Effector CD4-positive, alpha-beta T cell (primary cell): ENCODE results near the gene COL13A1.

Experiments
- DNase-seq: peaks from one replicate; pipeline ENCODE4 v3.0.0-alpha.2; 2020

COL13A1 gene

DNA sequence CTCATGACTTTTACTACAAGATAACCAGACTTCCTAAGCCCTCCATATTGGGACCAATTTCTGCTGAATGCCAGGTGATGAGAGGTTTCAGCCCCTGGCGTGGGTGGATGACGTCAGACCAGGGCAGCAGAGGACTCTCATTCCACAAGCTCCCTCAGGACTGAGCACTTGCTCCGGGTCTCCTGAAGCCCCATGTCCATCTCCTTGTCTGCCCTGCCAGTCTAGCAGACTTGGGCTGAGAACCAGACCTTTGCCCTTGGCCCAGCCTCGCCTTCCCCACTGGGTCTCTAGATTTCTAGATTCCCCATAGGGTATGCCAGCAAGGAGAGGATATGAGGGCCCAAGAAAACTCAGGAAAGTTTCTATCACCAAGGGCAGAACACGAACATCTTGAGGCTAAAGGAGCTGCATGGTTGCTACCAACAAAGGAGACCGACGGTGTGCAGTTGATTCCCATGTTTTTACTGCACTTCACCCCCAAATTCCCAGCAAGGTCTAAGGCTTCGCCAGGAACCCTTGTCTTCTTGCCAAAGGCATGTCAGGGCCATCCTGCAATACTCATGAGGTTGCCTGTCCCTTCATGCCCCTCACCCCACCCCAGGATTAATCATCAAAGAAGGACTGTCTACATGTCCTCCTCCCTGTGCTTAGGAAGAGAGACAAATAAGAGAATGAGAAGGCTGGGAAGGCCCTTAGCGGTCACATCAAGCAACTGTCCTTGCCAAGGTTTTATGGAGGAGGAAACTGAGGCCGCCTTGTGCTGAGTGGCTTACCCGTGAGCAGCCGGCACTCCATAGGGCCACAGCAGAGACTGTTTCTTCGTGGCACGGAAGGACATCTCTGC is 154.4 kb downstream of the COL13A1 start:
- DNase-seq = no peak

DNA sequence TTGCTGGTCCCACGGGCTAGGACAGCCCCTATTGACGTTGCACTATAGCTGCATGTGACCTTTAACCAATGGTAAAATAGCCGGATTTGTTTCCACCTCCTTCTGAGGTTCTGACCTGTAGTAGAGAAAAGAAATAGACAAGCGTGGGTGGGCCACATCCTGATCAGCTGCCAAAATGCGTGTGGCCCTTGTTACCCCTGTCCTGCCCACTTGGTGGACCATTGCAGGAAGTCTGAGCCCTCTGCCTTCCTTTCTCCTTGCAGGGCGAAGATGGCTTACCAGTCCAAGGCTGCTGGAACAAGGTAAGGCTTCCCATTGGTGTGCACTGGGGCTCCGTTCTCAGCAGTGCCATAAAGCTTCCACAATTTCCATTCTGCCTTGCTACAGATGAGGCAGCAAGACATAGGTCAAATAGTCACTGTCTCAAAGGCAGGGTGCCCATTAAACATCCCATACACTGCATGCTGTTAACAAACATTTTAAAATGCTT is 155.1 kb downstream of the COL13A1 start:
- no peak for DNase-seq

DNA sequence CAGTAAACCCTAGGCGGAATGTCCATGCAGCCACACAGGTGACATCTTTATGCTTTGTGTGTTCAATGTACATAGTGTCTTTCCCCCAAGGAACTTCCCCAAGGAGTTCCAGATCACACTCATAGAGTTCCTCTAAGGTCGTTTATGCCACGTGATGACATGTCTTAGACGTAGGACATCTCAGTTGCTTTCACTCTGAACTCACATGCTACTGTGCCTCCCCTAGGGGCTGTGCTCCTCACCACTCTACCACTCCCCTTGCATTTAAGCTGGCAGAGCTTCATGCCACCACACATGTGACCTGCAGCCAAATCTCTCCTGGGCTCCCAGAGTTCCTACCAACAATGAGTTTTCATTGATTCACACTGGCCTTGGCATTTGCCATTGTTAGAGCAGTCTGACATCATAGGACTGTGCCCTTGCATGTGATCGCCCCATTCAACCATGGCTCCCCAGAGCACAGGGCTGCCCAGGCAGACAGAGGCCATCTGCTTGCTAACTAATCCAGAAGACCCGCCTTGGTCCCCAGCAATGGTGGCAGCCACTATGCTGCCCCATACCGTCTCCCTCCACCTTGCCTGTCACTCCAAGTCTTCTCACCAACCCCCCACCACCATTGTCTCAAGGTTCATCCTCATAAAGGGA is 155.7 kb downstream of the COL13A1 start:
- DNase-seq = no peak

DNA sequence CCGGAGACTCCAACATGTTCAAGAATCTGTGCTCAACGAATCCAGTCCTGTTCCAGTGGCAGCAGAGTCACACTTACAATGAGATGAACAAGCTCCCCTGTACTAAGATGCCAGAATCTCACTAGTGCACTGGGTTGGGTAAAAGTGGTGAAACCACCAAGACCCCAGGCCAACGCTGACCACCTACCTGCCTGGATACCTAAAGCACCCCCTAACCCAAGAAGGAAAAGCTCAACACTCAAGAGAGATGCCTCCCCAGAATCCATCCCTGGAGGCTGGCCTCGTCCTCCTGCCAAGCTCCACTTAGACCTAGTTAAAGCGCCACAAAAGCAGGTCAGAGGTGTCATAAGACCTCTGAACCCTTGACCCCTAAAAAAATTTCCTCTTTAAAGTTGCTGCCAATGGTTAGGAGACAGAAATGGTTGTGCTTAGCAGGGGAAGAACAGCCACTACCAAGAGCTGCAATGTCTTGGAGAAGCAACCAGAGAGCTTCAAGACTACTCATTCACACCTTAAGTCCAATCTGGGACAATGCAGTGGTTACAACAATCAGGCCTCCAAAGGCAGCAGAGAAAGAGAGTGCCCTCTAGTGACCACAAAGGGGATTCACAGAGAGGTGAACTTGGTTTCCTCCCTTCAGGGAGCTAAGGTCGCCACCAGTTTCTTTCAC is 156.3 kb downstream of the COL13A1 start:
- DNase-seq = no peak

DNA sequence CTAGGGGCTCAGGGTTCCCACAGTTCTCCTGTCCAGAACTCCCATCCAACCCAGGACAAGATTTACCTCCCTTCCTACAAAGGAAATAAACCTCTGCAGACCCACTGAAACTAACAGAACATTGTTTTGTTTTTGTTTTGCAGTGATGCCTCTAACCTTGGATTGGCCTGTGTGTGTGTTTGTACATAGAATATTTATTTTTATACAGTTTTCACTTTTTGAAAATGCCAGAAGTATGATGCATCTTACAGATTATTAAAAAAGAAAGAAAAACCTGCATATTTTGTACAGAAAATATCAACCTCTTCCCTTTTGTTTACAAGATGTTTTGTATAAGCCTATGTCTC is 156.8 kb downstream of the COL13A1 start:
- DNase-seq = no peak

DNA sequence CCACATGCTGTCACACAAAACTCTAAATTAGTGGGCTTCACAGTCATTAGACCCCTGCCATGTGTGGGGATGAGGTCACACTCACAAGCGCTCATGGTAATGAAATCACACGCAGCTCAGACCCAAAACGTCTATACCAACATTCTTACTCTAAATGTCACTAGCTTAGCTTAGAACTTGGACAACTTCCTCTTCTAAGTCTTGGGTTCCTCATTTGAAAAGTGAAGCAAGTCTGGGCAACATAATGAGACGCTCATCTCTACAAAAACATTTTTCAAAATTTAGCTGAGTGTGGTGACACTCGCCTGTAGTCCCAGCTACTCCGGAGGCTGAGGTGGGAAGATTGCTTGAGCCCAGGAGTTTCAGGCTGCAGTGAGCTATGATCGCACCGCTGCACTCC is 158.2 kb downstream of the COL13A1 start:
- no peak for DNase-seq

DNA sequence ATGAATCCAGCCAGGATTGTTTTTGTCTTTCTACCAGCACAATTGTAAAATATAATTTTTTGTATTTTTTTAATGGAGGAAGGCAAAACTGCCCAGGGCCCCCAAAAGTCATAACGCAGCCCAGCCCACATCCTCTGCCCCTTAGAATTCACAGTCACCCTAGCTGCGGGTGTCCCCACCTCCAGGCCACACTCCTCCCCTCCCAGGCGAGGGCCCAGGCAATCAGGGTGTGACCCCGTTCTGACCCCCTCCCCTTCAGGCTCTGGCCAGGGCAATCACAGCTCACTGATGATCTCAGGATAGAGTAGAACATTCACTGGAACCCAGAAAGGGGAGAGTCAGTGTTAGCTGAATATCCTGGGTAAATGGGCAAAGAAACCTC is 158.9 kb downstream of the COL13A1 start:
- DNase-seq = no peak

DNA sequence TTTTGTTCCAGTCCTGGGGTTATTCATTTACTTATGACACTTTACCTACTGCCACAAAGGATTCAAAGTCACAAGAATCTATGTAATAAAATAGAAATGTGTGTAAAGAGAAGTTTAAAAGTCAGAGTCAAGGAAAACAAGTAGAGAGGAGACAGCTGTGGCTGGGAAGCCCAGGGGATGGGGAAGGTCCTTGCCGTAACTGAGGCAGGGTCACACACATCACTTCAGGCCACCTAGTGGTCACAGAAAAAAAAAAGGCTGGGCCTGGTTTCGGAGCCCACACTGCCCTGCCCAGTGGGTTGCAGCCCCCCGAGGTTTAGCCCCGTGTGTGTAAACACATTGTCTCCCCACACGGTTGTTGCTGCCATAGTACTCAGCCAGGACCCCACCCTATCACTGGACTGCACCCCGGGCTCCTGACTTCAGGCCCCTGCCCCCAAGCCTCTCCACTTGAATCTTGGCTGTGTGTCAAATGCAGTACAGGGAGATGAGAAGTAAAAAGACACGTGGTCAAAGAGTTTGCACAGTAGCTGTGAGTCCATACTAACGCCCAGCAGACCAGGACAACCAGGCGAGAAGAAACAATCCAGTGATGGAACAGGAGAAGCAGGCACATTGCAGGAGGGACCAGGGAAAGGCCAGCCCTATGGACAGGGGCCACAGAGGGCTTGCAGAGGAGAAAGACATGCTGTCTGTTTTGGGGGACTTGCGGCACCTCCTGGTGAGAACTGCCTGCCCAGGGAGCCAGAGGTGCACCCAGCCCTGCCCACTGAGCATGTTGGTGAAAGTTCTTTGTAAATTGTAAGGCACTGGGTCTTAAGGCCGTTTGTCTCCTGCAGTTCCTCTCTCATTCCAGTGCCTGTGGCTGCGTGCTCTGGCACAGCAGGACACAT is 159.5 kb downstream of the COL13A1 start:
- no peak for DNase-seq

DNA sequence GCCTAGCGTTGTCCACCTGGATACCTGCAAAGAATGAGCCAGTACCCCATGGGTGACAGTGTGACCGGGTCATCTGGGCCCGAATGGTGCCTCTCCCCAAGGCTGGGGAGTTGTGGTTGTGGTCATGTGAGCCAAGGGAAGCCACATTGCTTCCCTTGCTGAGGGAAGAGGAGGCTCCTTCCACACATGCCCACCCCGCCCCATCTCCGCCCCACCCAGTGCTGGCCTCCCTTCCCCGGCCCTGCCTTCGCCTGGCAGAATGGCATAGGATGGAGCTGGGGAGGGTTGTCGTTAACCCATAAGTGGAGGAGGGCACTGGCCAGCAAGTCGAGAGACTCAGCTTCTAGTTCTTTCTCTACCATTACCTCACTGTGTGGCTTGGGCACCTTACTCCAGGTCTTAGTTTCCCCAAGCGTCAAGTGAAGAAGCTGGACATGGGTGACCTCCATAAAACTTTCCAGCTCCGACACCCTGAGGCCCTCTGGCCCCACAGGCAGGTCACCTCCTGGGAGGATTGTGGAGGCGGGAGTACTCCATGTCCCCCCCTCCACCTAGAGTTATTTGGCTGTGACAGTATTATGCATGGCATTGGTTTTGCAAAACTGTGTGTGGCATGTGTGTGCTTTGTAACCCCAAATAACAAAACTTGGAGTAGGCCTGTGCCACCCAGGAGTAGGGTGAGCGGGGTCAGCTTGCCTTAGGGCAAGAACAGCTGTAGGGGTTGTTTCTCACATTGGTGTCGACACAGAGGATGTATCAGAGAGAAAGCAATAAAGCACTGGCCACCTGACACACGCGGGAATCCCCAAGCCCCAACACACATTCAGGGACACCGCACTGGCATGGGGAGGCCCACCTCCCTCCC is 160.4 kb downstream of the COL13A1 start:
- DNase-seq = no peak

DNA sequence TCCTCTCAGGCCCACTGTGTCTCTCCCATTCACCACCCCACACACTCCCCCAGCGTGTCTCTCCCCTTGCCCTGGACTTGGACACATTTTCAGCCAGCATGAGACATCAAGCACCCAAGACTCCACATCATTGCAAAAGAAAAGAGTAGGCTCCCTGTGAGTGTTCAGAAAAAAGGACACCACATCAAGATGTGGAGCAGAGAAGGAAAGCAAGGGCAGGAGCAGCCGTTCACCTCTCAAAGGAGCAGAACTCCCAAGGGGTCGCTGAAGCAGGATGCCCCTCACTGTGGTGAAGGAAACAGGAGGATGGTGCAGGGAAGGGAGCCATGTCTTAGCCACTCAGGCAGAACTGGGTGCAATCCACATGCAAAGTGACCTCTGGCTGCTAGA is 161.0 kb downstream of the COL13A1 start:
- DNase-seq = no peak

DNA sequence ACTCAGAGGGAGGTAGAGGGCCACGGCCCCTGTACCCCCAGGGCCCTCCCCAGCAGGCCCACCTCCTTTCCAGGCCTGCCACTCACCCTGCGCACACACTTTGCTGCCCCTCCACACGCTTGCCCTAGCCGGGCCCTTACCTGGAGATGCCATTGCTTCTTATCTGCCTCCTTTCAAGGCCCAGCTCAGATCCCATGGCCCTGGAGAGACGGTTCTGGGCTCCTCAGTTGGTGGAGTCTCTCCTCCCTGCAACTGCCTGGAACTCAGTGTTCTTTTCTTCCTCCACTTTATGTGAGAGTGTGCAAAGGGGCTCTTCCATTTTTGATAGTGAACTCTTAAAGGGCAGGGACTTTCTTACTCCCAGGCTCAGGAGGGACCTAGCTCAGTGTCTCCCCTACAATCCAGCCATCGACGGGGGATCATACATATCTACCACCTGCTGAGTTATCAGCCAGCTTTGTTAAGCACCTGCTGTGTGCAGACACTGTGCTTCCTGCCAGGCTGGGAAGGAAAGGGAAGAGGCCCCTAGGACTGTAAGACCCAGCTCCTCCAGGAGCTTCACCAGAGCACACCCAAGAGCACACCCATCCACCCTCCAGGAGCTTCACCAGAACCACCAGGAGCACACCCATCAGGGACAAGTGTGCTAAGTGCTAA is 161.6 kb downstream of the COL13A1 start:
- DNase-seq = no peak

DNA sequence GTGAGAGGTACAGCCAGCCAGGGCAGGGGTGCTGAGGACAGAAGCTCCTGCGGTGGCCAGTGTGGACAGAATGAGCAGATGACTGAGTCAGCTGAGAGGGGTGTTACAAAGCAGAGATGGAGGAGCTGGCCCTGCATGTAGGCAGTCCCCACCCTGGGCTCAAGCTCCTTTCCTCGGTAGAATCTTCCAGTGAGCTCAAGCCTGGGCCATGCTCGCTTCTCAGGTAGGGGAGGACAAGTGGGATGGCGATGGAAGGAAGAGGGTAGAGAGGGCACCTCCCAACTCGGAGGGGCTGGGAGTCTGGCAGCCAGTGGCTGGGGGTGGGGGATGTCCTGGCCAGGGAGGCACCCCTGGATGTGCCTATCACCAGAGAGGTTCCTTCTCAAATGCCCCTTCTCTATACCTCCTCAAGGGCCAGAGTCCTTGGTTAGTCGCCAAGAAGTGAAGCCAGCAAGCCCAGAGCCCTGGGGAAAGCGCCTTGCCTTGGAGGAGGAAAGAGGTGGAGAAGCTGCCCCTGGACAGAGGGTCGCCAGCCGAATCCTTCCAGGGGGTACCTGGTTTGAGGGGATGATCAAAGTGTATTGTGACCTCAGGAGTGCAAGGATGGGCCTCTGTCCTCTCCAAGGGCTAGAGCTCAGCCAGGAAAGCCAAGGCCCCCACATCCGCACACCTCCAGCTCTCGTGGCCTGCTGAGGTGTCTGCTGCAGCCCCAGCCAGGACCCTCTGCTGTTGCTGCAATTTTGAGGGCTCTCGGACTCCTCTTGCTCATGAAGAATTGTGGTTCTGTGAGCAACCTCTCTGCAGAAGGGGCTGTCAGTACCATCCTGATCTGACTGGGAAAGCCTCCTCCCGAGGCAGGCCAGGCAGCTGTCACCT is 162.4 kb downstream of the COL13A1 start:
- DNase-seq = no peak

DNA sequence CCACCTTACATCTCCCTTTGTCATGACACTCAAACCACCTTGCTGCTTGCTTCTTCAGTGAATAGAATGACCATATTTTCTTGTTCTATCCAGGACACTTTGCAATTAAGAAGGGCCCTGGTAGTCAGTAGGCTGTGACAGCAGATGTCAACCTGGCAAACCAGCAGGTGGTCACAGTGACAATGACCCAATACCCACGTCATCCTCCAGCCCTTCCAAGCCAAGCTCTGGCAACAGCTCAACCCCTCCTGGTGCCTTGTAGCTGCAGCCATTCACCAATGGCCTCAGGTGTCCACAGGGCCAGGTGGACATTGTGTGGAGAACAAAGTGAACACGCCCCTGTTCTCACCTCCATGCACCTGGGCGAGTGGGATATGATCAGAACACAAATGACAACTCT is 163.4 kb downstream of the COL13A1 start:
- DNase-seq = no peak

DNA sequence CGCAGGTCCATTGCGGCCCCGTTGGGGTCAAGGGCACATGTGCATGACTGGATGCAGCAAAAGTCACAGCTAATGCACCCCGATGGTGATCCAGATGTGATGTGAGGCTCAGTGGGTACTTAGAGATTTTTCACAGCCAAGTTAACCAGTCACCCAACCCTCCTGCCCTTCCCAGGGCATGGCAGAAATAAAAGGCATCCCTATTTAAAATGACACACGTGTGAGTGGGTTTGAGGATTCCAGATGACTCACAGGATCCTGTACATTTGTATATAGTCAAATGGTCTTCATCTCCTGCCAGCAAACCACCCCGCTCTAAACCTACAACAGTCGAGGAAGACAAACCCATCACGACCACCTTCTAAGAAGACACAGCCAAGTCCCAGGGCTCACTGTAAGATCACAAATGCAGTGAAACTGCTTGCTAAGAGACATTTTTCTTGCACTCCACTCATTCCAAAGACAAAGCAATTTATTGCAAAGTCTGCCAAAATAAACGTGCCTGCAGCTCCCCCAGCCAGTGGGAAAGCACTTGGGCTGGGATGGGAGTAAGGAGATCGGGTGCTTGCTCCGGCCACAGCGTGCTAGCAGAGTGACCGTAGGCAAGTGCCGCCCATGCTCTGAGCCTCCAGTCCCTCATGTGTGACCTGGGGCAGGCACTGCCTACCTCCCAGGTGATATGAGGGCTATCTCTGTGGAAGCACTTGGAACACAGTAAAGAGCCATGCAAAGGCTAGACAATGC is 164.4 kb downstream of the COL13A1 start:
- no peak for DNase-seq

DNA sequence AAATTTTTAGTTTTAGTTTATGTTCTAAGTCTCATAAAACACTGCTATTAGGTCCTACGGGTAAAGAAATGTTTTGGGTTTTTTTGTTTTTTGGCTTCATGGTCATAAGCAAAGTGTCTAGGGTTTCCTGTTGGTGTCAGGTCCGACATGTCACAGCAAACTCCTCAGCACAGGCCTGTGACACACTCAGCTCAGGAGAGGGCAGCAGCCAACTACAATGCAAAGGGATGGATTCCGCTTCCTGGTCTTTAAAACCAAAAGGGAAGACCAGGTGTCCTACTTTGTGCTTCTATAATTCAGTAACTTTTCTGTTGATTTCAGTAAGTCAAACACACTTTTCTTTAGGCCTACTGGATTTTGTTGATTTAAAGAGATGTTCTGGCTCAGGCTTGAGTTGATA is 167.1 kb downstream of the COL13A1 start:
- DNase-seq = no peak

DNA sequence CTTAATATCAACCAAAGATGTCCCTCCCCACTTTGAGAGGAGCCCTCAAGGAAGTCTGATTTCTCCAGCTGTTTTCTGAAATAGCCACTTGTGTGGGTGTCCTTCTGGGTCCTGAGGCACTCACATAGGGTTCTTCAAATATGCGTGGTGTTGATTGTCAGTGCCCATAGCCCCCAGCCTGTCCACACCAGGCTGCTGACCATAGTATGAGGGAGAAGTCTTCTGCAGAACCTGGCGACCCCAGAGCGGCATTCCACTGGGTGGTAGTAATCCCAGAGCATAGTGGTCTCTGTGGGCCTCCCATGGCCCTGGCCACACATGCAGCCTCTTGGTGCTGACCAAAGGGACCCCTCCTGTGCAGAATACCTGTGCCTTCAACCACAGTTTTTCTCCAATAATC is 168.3 kb downstream of the COL13A1 start:
- no peak for DNase-seq

DNA sequence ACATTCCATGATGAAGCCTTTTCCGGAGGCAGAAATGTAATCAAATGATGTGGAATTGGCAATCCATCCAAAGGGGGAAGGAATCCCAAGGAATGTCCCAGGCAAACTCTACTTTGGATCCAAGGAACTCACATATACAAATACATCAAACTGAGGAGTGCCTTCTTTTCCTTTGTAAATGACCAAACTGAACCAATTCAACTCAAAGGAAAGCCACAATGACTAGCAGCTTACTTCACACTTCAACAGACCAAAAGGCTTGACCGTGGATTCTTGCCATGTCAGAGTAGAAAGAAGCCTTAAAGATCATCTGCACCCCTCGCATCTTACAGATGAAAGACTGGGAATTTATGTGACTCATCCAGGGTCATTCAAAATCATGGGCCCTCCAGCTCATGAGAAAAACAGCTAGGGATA is 171.3 kb downstream of the COL13A1 start:
- no peak for DNase-seq

DNA sequence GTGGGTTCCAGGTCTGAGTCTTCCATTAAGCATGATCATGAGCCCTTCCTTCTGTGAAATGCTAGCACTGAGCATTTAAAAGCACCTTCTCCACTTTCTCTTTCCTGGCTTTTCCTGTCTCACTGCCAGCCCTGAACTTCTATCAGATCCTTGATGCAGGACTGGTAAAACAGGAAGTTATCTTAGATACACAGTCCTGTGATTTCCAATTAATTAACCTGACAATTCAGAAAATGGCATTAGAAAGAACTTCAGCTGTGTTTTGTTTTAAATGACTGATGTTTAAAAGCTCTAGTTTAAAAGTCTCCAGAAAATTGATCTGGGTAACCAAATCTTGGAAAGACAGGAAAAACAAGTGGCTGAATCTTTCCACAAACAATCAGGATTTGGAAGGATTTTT is 172.0 kb downstream of the COL13A1 start:
- DNase-seq = no peak

DNA sequence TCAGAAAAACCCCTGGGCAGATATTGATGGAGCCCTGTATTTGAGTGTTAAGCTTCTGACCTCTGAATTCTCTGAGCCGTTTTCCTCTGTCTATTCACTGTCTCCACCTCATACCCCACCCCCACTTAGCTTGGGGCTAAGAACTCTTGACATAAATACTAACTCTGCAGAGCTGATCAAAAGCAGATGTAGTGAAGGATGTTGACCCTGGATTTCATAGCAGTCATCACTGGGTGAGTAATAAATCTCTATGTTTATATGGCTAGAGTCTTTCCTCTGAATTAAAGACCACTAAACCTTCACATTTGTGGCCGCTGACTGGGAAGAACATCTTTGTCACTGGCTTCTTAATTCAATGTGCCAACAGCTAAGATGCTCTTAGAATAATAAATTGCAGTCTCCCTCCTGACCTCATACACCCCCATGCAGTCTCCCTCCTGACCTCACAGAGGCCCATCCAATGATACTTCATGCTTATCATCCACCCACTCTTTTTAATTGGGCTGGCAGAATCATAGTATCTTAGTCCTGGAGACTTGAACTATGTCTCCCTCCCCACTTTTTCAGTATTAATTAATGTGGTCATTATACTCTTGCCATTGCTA is 172.9 kb downstream of the COL13A1 start:
- no peak for DNase-seq
